Adrenal gland (tissue), 5 donors: ENCODE measurements around the gene CNTN5.

Source experiments
- POLR2A ChIP-seq, 2 donors: fragments of 450-650 bp; IDR thresholded peaks; one replicate each; pipeline ENCODE4 v1.6.1; 2017; ENCODE audit warnings: antibody characterized with exemption in 2 of 2, mild to moderate bottlenecking in 2 of 2, moderate library complexity in 1 of 2
- TF ChIP-seq, protein P1 (sequence below), 6 experiments: fragments of 450-650 bp in 4 of 6; fragments of 200-600 bp in 2 of 6; sonication (generic) in 1 of 6; IDR thresholded peaks; 1 replicate in 5 of 6; 2 replicates in 1 of 6; pipeline versions ENCODE4 v1.5.1 to v1.8.0; 2016 to 2021; ENCODE audit warnings: antibody characterized with exemption in 6 of 6, mild to moderate bottlenecking in 2 of 6, moderate library complexity in 1 of 6
- donor health status: DM: no; HTN: no; CAD: no.

DNA sequence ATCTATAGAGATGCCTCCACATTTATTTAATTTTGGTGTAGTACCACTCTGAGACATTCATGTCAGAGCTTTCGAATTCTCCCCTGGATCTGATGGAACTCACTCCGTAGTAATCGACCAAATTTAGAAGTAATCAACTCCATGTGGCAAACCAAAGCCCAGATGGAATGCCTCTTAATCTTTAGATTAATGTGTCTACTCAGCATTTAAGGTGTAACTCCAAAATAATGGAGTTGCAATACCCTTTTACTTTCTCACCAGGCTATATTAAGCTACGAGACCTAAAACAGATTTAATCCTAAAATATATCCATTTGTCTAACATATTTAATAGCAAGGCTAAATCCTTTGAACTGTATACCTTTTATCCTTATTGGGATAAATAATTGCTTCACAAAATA, 473.3 kb downstream of the CNTN5 start:
- TF ChIP-seq, protein P1, sequence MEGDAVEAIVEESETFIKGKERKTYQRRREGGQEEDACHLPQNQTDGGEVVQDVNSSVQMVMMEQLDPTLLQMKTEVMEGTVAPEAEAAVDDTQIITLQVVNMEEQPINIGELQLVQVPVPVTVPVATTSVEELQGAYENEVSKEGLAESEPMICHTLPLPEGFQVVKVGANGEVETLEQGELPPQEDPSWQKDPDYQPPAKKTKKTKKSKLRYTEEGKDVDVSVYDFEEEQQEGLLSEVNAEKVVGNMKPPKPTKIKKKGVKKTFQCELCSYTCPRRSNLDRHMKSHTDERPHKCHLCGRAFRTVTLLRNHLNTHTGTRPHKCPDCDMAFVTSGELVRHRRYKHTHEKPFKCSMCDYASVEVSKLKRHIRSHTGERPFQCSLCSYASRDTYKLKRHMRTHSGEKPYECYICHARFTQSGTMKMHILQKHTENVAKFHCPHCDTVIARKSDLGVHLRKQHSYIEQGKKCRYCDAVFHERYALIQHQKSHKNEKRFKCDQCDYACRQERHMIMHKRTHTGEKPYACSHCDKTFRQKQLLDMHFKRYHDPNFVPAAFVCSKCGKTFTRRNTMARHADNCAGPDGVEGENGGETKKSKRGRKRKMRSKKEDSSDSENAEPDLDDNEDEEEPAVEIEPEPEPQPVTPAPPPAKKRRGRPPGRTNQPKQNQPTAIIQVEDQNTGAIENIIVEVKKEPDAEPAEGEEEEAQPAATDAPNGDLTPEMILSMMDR (IDR thresholded peaks at IDR 0.05): no peak
- TF ChIP-seq POLR2A (IDR thresholded peaks at IDR 0.05): no peak
